ENCODE results near the gene GALT. TPM values are rescaled to one million over a fixed set of nuclear protein-coding genes. Genes with fewer than 3 reads are reported as not detected.

GALT gene
- total RNA-seq, 4 donors from 2014 or later: 22.9 to 41.1 (median 30.2) TPM

DNA sequence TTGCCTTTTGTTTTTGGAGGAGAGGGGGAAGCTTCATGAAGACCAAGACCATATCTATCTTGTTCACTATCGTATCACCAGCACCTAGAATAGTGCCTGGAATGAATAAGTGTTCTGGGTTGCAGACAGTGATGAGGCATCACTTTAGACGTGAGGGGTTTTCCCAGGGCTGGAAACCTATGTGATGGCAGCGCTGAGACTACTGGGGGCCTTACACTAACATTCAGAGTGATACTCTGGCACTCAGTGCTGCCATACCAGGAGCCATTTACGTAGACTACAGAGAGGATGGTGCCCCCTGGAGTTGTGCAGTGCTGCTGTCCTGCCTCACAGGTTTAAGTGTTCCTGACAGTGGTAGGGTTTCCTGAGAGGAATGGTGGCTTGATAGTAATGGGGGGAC is 37.7 kb downstream of the GALT start:
- TF ChIP-seq, protein P1, sequence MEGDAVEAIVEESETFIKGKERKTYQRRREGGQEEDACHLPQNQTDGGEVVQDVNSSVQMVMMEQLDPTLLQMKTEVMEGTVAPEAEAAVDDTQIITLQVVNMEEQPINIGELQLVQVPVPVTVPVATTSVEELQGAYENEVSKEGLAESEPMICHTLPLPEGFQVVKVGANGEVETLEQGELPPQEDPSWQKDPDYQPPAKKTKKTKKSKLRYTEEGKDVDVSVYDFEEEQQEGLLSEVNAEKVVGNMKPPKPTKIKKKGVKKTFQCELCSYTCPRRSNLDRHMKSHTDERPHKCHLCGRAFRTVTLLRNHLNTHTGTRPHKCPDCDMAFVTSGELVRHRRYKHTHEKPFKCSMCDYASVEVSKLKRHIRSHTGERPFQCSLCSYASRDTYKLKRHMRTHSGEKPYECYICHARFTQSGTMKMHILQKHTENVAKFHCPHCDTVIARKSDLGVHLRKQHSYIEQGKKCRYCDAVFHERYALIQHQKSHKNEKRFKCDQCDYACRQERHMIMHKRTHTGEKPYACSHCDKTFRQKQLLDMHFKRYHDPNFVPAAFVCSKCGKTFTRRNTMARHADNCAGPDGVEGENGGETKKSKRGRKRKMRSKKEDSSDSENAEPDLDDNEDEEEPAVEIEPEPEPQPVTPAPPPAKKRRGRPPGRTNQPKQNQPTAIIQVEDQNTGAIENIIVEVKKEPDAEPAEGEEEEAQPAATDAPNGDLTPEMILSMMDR (IDR thresholded peaks at IDR 0.05; ENCODE audit: low read depth): no peak

DNA sequence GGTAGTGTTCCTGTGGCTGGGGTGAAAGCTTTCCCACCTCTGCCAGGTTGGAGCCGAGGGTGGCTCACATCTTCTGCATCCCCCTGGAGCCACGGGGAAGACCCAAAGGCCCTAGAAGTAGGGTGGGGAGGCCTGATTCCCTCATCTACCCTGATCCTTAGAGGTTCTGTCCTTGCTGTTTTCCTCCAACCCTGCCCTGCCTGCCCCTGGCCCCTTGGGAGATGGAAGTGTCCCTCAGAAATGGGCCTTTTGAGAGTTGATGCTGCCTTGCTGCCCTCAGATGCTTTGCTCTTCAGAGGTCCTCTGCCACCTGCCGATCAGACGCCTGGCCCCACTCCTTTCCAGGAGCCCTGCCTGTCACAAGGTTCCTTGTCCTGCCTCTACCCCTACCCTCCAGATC is 38.3 kb downstream of the GALT start:
- TF ChIP-seq, protein P1 (IDR thresholded peaks at IDR 0.05; ENCODE audit: low read depth): no peak

GRCh38 chr9:34685591-34685990 is 39.1 kb downstream of the GALT start:
- TF ChIP-seq, protein P1 (IDR thresholded peaks at IDR 0.05; ENCODE audit: low read depth): no peak

GRCh38 chr9:34686231-34686630 is 39.8 kb downstream of the GALT start:
- TF ChIP-seq, protein P1 (IDR thresholded peaks at IDR 0.05; ENCODE audit: low read depth): no peak

GRCh38 chr9:34686732-34687131 is 40.3 kb downstream of the GALT start:
- TF ChIP-seq, protein P1 (IDR thresholded peaks at IDR 0.05; ENCODE audit: low read depth): no peak

DNA sequence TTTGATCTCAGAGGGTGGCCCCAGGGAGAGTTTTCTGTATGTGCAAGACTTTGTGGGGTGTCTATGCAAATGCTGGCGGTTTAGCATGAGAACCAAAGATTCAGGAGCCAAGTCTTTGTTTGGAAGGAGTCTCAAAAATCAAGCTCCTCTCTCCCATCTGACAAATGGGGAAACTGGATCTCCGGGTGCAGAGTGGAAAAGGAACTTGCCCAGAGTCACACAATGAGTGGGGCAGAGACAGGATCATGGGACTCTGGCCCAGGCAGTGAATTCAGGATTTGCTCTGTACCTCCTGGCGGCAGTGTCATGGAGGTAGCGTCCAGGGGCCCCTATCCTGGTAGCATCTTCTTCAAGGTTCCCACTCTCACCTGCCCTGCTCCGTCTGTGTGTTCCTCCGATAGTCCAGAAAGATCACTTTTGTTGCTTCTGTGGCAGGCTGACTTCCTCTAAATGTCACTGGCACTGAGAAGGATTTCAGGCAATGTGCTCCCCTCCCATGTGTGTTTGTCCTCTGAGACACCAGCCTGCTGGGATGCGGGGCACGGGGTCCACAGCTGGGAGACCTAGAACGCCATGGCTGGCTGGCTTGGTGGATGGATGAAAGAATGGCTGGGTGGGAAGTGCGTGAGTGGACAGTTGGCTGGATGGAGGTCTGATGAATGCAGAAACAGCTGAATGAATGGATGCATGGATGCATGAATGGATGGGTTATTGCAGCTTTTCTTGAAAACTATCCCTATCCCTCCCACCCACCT is 41.0 kb downstream of the GALT start:
- TF ChIP-seq, protein P1 (IDR thresholded peaks at IDR 0.05; ENCODE audit: low read depth): no peak

DNA sequence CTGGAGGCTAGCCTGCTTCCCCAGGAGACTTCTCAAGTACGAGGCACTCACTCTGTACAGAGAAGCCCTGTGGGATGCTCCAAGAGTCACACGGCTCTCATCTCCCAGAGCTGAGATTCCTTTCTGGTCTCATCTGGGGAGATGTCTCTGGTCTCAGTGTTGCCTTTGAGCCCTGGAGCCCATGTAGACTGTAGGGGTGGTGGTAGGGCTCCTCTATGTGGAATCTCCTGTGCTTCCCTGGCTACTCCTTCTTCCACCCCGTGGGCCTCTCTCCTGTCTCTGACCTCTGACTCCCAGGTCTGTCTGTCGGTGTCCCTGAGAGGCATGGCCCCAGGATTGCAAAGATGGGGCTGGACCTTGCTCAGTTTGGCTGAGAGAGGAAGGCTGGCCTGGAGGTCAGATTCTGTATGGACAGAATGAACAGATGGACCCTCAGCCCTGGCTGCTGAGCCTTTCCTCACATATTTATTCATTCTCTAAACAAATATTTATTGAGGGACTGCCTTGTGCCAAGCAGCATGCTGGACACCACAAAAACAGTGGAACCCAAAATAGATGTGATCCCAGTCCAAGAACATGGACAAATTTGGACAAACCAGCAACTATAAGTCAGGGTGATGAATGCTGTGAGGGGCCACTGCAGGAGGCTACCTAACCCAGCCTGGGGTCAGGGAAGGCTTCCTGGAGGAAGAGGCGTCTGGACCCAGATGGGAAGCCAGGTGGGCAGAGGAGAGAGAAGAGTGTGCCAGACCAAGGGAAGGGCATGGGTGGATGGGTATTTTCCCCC is 42.0 kb downstream of the GALT start:
- TF ChIP-seq, protein P1 (IDR thresholded peaks at IDR 0.05; ENCODE audit: low read depth): no peak
